SK-N-SH (cell line): Measurements from ENCODE around the gene TFR2.

Experiments used
- EP300 ChIP-seq, 2 experiments: IDR thresholded peaks; 2 replicates each; pipeline versions ENCODE4 v1.4.0 to v1.6.1; 2012; ENCODE audit warnings: borderline replicate concordance in 1 of 2, low read depth in 1 of 2, low read length in 1 of 2
- FOSL2 ChIP-seq: IDR thresholded peaks from 2 replicates; pipeline ENCODE4 v1.4.0; 2012; ENCODE audit warnings: low read depth, mild to moderate bottlenecking, moderate library complexity, borderline replicate concordance
- JUND ChIP-seq: IDR thresholded peaks from 2 replicates; pipeline ENCODE4 v1.4.0; 2012
- RAD21 ChIP-seq: IDR thresholded peaks from 2 replicates; pipeline ENCODE4 v1.6.1; 2012; ENCODE audit warnings: mild to moderate bottlenecking, low read length
- TF ChIP-seq, protein P1 (sequence below): fragments of 200-600 bp; sonication (generic); IDR thresholded peaks from 2 replicates; pipeline ENCODE4 v1.6.1; 2017; ENCODE audit warnings: antibody characterized with exemption, mild to moderate bottlenecking, moderate library complexity
- TF ChIP-seq, protein P2 (sequence below): IDR thresholded peaks from 2 replicates; pipeline ENCODE4 v1.4.0; 2012; ENCODE audit warnings: low read depth, borderline replicate concordance

DNA sequence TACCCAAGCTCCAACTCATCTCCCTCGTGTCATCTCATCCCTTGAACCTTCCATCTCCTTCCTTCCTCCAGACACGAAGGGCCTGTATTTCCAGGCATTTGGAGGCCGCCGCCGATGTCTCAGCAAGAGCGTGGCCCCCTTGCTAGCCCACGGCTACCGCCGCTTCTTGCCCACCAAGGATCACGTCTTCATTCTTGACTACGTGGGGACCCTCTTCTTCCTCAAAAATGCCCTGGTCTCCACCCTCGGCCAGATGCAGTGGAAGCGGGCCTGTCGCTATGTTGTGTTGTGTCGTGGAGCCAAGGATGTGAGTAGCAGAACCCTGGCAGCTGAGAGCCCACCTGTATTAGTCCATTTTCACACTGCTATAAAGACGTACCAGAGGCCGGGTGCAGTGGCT lies 49.8 kb downstream of the TFR2 start:
- TF ChIP-seq RAD21 (no peak), EP300 (IDR thresholded peaks at IDR 0.05; ENCODE audit: borderline replicate concordance in 1 of 2, low read depth in 1 of 2, low read length in 1 of 2) (no peak), JUND (no peak), FOSL2 (no peak)
- TF ChIP-seq, protein P1, sequence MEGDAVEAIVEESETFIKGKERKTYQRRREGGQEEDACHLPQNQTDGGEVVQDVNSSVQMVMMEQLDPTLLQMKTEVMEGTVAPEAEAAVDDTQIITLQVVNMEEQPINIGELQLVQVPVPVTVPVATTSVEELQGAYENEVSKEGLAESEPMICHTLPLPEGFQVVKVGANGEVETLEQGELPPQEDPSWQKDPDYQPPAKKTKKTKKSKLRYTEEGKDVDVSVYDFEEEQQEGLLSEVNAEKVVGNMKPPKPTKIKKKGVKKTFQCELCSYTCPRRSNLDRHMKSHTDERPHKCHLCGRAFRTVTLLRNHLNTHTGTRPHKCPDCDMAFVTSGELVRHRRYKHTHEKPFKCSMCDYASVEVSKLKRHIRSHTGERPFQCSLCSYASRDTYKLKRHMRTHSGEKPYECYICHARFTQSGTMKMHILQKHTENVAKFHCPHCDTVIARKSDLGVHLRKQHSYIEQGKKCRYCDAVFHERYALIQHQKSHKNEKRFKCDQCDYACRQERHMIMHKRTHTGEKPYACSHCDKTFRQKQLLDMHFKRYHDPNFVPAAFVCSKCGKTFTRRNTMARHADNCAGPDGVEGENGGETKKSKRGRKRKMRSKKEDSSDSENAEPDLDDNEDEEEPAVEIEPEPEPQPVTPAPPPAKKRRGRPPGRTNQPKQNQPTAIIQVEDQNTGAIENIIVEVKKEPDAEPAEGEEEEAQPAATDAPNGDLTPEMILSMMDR = no peak
- TF ChIP-seq, protein P2, sequence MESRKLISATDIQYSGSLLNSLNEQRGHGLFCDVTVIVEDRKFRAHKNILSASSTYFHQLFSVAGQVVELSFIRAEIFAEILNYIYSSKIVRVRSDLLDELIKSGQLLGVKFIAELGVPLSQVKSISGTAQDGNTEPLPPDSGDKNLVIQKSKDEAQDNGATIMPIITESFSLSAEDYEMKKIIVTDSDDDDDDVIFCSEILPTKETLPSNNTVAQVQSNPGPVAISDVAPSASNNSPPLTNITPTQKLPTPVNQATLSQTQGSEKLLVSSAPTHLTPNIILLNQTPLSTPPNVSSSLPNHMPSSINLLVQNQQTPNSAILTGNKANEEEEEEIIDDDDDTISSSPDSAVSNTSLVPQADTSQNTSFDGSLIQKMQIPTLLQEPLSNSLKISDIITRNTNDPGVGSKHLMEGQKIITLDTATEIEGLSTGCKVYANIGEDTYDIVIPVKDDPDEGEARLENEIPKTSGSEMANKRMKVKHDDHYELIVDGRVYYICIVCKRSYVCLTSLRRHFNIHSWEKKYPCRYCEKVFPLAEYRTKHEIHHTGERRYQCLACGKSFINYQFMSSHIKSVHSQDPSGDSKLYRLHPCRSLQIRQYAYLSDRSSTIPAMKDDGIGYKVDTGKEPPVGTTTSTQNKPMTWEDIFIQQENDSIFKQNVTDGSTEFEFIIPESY = no peak
